Hematopoietic multipotent progenitor cell treated with erythropoietin and hydrocortisone succinate and interleukin-3 and kit ligand, for 4 days (in vitro differentiated cells): Measurements from ENCODE around the gene ACTL10.
"Not testable (repeated sequence)": the region's sequence is repeated elsewhere in the genome, so short reads cannot be mapped to it uniquely, and the experiment has no call there.

Experiments
- DNase-seq: peaks from one replicate; pipeline ENCODE4 v3.0.0-alpha.2; 2015

ACTL10 gene

GRCh38 chr20:33700696-33701441 lies 34.1 kb downstream of the ACTL10 start:
- not testable (repeated sequence) for DNase-seq

- DNase-seq, result no peak
Observed at GRCh38 chr20:33701629-33702450, 35.1 kb downstream of the ACTL10 start.

GRCh38 chr20:33702861-33703260 lies 36.1 kb downstream of the ACTL10 start:
- no peak for DNase-seq

- DNase-seq, result no peak
Observed at GRCh38 chr20:33703498-33704137, 36.9 kb downstream of the ACTL10 start.

GRCh38 chr20:33704197-33704924 lies 37.6 kb downstream of the ACTL10 start:
- no peak for DNase-seq

GRCh38 chr20:33707668-33708067 lies 40.9 kb downstream of the ACTL10 start:
- DNase-seq, result no peak

GRCh38 chr20:33709398-33709797 lies 42.7 kb downstream of the ACTL10 start:
- DNase-seq, result peak; percentile 60

GRCh38 chr20:33709905-33710541 lies 43.3 kb downstream of the ACTL10 start:
- peak; percentile 50 for DNase-seq

GRCh38 chr20:33710681-33711445 lies 44.1 kb downstream of the ACTL10 start:
- no peak for DNase-seq

GRCh38 chr20:33711446-33711738 lies 44.6 kb downstream of the ACTL10 start:
- no peak for DNase-seq

GRCh38 chr20:33713865-33714367 lies 47.2 kb downstream of the ACTL10 start:
- no peak for DNase-seq

- DNase-seq, result no peak
Observed at GRCh38 chr20:33716498-33716897, 49.8 kb downstream of the ACTL10 start.
